ENCODE results near the gene GAS1. TPM values are rescaled to one million over a fixed set of nuclear protein-coding genes. Genes with fewer than 3 reads are reported as not detected.

Gene GAS1
- total RNA-seq, 2 experiments from 2014 or later = 0.20 to 0.25 TPM

DNA sequence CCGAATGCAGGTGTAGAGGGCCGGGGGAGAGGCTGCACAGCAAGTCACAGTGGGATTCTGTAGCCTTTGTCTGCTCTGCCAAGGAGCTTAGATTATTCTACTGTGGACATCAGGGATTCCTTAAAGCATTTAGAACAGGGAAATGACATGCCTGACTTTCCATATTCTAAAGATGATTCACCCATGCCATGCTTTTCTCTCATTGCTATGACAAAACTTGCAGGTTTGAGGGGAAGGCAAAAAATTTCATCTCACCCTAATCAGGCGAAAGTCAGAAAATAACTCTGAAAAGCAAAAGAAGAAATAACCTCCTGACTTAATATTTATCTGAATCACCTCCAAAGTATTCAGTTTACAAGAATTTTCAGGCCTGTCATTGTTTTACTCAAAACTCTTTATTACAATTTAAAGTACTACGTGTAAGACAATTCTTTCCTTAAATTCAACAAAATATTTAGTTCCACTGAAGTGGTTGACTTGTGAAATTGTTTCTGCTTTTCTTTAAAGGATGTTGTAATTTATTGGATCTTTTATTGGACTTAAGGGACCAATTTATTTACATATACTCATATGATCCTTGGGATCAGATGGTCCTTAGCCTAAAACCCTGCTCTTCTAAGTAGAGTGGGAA is 30.0 kb upstream of the GAS1 start:
- Mint-ChIP-seq H3K4me3 (no peak overlapping the region), H3K27me3 (peaks cover 16% of the 10 kb centered on the region), H3K4me1 (no peaks in the 10 kb centered on the region), H3K9me3 (no peaks in the 10 kb centered on the region), H3K36me3 (ENCODE audit: low read depth) (no peaks in the 10 kb centered on the region), H3K27ac (no peak overlapping the region)
- ChIA-PET POLR2A (no interaction called here), CTCF (interaction anchor here (1.0 kb wide), 1 partner anchor 29 kb away, joined by 4 read pairs; no protein-coding TSS in a partner anchor)
- no peak for DNase-seq

DNA sequence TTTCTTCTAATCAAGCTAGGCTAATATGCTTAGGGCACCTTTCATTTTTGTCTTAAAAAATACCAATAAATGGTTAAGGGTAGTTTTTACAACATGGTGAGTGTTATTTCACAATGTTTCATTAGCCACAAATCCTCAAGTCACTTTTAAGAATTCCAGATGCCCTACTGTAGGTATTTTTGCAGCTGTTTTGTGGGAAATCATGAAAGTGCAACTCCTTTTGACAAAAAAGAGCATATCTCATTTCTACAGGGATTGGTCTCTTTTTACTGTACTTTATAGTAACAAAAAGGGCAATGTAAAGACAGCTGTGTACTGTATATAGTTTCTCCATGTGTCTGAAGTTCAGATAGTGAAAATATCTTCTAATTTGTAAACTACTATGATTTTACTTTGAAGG is 28.3 kb upstream of the GAS1 start:
- no peak overlapping the region for H3K27ac Mint-ChIP-seq
- H3K4me1 Mint-ChIP-seq = no peaks in the 10 kb centered on the region
- H3K4me3 Mint-ChIP-seq = no peak overlapping the region
- ChIA-PET CTCF (no interaction called here), POLR2A (no interaction called here)
- no peaks in the 10 kb centered on the region for H3K36me3 Mint-ChIP-seq (ENCODE audit: low read depth)
- no peak for DNase-seq
- peaks cover 22% of the 10 kb centered on the region for H3K27me3 Mint-ChIP-seq
- H3K9me3 Mint-ChIP-seq = no peaks in the 10 kb centered on the region

DNA sequence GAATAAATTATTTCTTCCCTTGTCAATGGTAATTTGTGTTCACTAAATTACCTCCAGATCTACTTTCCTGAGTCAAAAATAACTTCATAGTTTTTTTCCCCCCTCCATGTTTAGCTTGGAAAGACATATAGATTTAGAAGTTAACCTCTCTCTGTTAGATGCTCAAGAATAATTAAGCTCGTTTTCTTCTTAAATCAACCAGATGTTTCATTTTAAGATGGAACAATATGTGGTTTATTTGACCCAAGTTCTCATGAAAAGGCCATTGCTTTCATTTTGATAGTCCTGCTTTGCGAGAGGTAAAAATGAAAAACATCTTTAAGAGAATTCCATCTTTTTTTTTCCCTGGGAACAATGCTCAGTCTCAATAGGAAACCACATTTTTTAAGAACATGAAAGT is 27.7 kb upstream of the GAS1 start:
- POLR2A ChIA-PET = no interaction called here

DNA sequence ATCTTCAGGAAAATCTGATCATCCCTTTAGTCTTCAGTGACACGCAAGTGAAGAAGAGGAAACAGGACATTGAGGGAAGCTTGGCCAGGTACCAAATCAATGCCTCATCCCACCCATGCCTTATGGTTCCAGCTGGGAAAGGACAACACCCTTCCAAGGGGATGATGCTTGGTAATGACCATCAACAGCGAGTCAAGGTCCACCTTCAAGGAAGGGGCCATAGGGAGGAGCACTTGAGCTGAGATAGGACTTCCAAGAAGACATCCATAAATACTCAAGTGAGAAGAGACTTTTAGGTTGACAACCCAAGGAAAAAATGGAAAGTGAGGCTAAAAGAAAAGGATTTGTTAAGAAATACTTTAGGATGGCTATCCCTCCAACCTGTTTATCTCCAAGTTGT is 27.1 kb upstream of the GAS1 start:
- H3K27me3 Mint-ChIP-seq = peaks cover 22% of the 10 kb centered on the region
- ChIA-PET CTCF (no interaction called here), POLR2A (no interaction called here)
- H3K4me3 Mint-ChIP-seq = no peak overlapping the region
- DNase-seq = no peak
- no peaks in the 10 kb centered on the region for H3K4me1 Mint-ChIP-seq
- H3K27ac Mint-ChIP-seq = no peak overlapping the region
- no peaks in the 10 kb centered on the region for H3K9me3 Mint-ChIP-seq
- H3K36me3 Mint-ChIP-seq (ENCODE audit: low read depth) = no peaks in the 10 kb centered on the region

More for the DNA sequence above, 27.7 kb upstream of the GAS1 start:
- H3K4me1 Mint-ChIP-seq = no peaks in the 10 kb centered on the region
- no peaks in the 10 kb centered on the region for H3K9me3 Mint-ChIP-seq
- CTCF ChIA-PET = no interaction called here
- H3K4me3 Mint-ChIP-seq = no peak overlapping the region
- H3K27me3 Mint-ChIP-seq = peaks cover 22% of the 10 kb centered on the region
- DNase-seq = no peak
- H3K36me3 Mint-ChIP-seq (ENCODE audit: low read depth) = no peaks in the 10 kb centered on the region
- H3K27ac Mint-ChIP-seq = no peak overlapping the region

DNA sequence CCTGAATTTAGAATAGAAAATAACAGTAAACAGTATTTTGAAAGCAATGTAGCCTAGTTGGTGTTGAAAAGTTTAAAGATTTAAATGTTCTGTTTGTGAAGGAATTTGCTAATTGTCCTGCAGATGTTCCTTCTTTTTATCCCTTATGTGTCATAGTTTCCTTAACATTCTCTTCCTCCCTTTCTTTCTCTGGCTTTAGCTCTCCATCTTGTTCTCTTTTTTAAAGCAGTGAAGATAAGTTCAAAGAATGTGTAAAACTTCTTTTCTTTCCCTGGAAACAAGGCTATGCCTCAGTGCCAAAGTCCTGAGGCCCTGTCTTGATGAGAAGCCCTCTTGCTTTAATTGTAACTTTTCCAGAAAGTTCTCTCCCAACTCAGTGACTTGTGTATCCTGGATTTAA is 24.4 kb upstream of the GAS1 start:
- H3K27me3 Mint-ChIP-seq = peaks cover 22% of the 10 kb centered on the region
- ChIA-PET CTCF (no interaction called here), POLR2A (interaction anchor here (0.6 kb wide), 1 partner anchor 33 kb away, joined by 3 read pairs; no protein-coding TSS in a partner anchor)
- H3K4me1 Mint-ChIP-seq = no peaks in the 10 kb centered on the region
- no peak for DNase-seq
- H3K36me3 Mint-ChIP-seq (ENCODE audit: low read depth) = no peaks in the 10 kb centered on the region
- no peaks in the 10 kb centered on the region for H3K9me3 Mint-ChIP-seq
- no peak overlapping the region for H3K27ac Mint-ChIP-seq
- no peak overlapping the region for H3K4me3 Mint-ChIP-seq

DNA sequence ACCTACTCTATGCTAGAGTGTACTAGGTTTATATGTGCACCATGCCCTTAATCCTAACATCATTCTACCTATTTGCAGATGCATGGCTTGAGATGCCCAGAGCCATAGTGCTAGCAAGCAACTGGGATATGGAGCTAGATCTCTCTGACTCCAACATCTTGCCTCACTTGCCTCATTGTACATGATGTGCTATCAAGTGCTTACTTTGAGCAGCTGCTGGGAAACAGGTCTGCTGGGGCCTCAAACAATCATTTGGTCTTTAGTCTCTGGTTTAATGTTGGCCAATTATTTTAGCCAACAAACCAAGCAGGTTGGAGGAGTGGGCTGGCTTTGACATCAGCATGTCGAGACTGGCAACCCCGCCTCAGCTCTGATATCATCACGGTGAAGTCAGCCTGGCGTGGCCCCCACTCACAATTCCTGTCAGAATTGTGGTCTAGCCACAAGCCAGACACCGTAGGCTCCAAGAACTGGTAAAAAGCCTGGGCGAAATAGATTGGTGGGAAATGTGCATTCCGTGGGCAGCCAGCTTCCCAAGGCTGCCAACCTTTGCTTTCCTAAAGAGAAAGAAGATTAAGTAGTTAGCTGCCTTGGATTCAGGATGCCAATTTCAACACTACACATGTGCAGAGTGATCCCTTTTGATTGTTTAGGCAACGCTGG is 21.1 kb upstream of the GAS1 start:
- no peak overlapping the region for H3K27ac Mint-ChIP-seq

DNA sequence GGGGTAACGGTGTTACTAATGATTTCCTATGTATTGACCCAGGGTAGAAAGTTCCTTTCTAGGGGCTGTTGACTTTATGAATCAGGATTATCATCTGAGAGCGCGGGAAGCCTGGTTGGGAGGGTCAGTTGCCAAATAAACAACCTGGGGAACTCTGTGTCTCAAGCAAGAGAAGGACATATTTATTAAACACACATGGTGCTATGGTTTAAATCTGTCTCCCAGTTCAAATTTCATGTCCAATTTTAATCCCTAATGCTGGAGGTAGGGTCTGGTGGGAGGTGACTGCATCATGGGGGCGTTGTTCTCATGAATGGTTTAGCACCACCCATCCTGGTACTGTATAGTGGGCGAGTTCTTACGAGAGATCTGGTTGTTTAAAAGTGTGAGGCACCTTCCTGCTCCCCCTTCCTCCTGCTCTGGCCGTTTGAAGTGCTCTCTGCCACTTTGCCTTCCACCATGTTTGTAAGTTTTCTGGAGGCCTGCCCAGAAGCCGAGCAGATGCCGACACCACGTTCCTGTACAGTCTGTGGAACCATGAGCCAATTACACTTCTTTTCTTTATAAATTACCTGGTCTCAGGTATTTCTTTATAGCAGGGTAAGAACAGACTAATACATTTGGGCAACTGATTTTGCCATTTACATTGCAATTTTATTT is 19.7 kb upstream of the GAS1 start:
- H3K4me1 Mint-ChIP-seq = no peaks in the 10 kb centered on the region
- H3K4me3 Mint-ChIP-seq = no peak overlapping the region
- peaks cover 6% of the 10 kb centered on the region for H3K27me3 Mint-ChIP-seq
- H3K9me3 Mint-ChIP-seq = no peaks in the 10 kb centered on the region
- POLR2A ChIA-PET = no interaction called here
- DNase-seq = no peak
- H3K36me3 Mint-ChIP-seq (ENCODE audit: low read depth) = no peaks in the 10 kb centered on the region
- CTCF ChIA-PET = no interaction called here
- H3K27ac Mint-ChIP-seq = no peak overlapping the region

More for the DNA sequence above, 21.1 kb upstream of the GAS1 start:
- POLR2A ChIA-PET = interaction anchor here (0.9 kb wide), 1 partner anchor 23 kb away, joined by 3 read pairs; no protein-coding TSS in a partner anchor
- Mint-ChIP-seq H3K4me1 (no peaks in the 10 kb centered on the region), H3K9me3 (no peaks in the 10 kb centered on the region), H3K36me3 (ENCODE audit: low read depth) (no peaks in the 10 kb centered on the region), H3K27me3 (peaks cover 8% of the 10 kb centered on the region), H3K4me3 (no peak overlapping the region)
- CTCF ChIA-PET = no interaction called here
- no peak for DNase-seq

DNA sequence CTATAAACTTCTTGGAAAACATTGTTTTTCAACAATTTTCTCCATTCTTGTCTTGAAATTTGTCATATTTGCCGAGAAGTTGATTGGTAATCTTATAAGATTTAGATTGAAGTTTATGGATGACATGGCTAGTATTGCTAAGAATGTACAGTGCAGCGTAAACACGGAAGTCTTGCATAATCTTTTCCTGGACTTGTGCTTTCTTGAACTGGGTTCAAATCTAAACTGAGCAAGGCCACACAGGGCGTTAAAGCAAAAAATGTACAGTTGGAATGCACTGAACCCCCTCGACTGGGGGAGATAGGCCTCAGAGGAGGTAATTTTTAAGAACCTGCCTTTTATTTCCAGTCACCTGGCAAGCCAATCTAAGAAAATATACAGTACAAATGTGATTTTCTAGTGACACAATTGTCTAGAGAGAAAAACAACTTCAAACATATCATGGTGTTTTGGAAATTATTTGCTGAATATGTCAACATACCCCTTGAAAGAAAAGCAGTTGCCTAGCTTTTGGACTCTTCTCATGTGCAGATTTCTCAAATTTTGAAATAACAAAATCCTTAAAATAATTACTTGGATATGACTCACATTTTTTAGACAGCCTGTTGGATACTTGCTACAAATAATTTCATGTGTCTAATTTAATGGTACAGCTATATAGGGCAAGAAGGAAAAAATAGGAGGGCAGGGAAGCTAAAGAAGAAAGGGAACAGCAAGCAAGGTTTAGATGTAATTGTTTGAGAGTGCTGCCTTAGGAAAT is 18.5 kb upstream of the GAS1 start:
- CTCF ChIA-PET = no interaction called here
- Mint-ChIP-seq H3K36me3 (ENCODE audit: low read depth) (no peaks in the 10 kb centered on the region), H3K27ac (no peak overlapping the region), H3K27me3 (peaks cover 4% of the 10 kb centered on the region), H3K9me3 (no peaks in the 10 kb centered on the region), H3K4me1 (no peaks in the 10 kb centered on the region), H3K4me3 (no peak overlapping the region)
- DNase-seq = no peak
- POLR2A ChIA-PET = no interaction called here

DNA sequence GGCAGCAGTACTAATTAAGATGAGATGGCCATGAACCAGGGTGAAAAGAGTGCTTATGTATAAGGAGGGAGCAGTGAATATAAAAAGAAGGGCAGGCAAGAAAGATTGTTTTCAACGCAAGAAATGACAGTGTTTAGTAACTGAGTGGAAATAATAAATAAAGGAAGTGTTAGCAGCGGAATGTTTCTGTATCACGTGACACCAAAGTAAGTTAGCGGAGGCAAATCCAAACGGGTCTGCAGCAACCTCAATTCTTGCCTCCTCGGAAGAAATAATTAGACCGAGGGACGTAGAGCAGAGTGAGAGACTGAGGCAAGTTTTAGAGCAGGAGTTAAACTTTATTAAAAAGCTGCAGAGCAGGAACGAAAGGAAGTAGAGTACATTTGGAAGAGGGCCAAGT is 15.4 kb upstream of the GAS1 start:
- H3K9me3 Mint-ChIP-seq = no peaks in the 10 kb centered on the region
- no peaks in the 10 kb centered on the region for H3K36me3 Mint-ChIP-seq (ENCODE audit: low read depth)
- H3K4me3 Mint-ChIP-seq = no peak overlapping the region
- POLR2A ChIA-PET = no interaction called here
- H3K27ac Mint-ChIP-seq = no peak overlapping the region
- peaks cover 8% of the 10 kb centered on the region for H3K27me3 Mint-ChIP-seq
- H3K4me1 Mint-ChIP-seq = no peaks in the 10 kb centered on the region
- CTCF ChIA-PET = no interaction called here
- DNase-seq = no peak

DNA sequence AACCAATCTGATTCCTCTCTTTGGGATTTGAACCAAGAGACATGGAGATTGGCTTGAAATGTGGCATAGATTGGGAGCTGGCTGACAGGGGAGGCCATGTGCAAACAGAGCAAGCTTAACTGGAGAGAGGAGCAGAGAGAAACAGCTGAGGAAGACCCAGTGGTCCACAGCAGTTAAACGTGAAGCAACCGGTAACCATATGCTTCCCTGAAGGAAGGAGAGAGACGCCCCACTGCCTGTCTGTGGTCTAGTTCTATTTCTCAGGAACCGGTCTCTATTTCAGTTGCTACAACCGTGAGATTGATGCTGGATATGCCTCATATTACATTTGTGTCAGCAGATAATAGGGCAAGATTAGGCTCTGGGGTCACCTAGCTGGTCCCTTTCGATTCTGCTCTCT is 13.6 kb upstream of the GAS1 start:
- no peaks in the 10 kb centered on the region for H3K36me3 Mint-ChIP-seq (ENCODE audit: low read depth)

DNA sequence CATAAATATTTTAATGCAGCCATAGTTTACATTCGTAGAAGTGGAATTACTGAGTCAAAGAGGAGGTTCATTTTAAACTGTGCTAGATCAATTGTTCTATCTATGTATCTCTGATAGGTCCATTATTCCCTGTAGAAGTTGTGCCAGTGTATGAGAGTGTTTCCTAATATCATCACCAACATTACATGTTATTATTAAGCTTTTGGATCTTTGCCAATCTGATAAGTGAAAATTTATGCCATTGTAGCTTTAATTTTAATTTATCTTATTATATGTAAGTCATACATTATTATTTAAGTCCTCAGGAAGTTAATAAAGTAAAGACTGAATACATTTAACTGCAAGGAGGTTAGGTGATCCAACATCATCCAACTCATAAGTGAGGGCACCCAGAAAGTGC is 10.9 kb upstream of the GAS1 start:
- no peak overlapping the region for H3K4me3 Mint-ChIP-seq
- H3K27ac Mint-ChIP-seq = no peak overlapping the region
- H3K9me3 Mint-ChIP-seq = no peaks in the 10 kb centered on the region
- ChIA-PET POLR2A (no interaction called here), CTCF (interaction anchor here (2.3 kb wide), 1 partner anchor 10 kb away, joined by 6 read pairs; no protein-coding TSS in a partner anchor)
- no peaks in the 10 kb centered on the region for H3K36me3 Mint-ChIP-seq (ENCODE audit: low read depth)
- H3K4me1 Mint-ChIP-seq = no peaks in the 10 kb centered on the region
- peaks cover 10% of the 10 kb centered on the region for H3K27me3 Mint-ChIP-seq
- no peak for DNase-seq

More for the DNA sequence above, 13.6 kb upstream of the GAS1 start:
- CTCF ChIA-PET = interaction anchor here (1.6 kb wide), 1 partner anchor 13 kb away, joined by 5 read pairs; no protein-coding TSS in a partner anchor
- POLR2A ChIA-PET = no interaction called here
- H3K27ac Mint-ChIP-seq = no peak overlapping the region
- H3K27me3 Mint-ChIP-seq = peaks cover 8% of the 10 kb centered on the region
- no peaks in the 10 kb centered on the region for H3K4me1 Mint-ChIP-seq
- no peaks in the 10 kb centered on the region for H3K9me3 Mint-ChIP-seq
- H3K4me3 Mint-ChIP-seq = no peak overlapping the region
- DNase-seq = no peak

DNA sequence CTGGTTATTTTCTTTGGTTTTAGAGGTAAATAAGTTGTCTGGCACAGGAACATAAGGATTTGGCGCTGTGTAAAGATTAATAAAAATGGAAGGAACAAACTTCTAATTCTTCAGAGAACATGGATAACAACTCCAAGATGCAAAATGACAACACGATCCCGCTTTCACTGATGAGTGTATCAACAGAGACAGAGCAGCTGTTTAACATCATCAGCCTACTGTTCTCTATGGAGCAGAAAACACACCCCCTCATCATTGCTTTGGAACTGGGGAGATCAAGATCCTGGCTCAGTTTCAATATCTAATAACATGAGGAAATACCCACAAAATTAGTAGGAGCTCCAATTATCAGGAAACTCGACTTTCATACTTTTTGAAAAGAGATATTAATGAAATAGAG is 8.3 kb upstream of the GAS1 start:
- H3K27me3 Mint-ChIP-seq = peaks cover 7% of the 10 kb centered on the region
- no peaks in the 10 kb centered on the region for H3K4me1 Mint-ChIP-seq
- peaks cover 9% of the 10 kb centered on the region for H3K9me3 Mint-ChIP-seq
- H3K27ac Mint-ChIP-seq = no peak overlapping the region
- H3K4me3 Mint-ChIP-seq = no peak overlapping the region
- H3K36me3 Mint-ChIP-seq (ENCODE audit: low read depth) = peaks cover 3% of the 10 kb centered on the region
- DNase-seq = no peak
- POLR2A ChIA-PET = no interaction called here
- CTCF ChIA-PET = no interaction called here

DNA sequence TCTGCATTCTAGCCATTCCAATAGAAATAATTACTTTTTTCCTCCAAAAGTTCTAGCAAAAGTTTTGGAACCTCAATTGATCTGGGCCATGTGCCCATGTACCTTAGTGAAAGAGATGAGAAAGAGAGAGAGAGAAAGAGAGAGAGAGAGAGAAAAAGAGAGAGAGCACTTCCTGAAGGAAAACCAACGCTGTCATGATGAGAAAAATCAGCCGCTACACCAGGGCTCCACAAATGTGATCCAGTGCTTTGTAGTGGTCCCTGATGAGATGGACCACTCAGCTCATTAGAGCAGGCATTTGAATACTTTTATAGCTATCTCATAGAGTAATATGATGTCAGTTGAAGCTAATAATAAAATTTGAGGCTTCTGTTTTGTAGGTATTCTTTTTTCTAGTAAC is 7.7 kb upstream of the GAS1 start:
- Mint-ChIP-seq H3K27me3 (peaks cover 4% of the 10 kb centered on the region), H3K9me3 (peaks cover 9% of the 10 kb centered on the region), H3K36me3 (ENCODE audit: low read depth) (peaks cover 3% of the 10 kb centered on the region), H3K4me3 (no peak overlapping the region), H3K4me1 (no peaks in the 10 kb centered on the region), H3K27ac (no peak overlapping the region)
- CTCF ChIA-PET = no interaction called here
- no peak for DNase-seq
- POLR2A ChIA-PET = no interaction called here
